GM18951 (cell line): ENCODE data around the gene EVI5.

Source experiments
- POLR2A ChIP-seq: IDR thresholded peaks from 4 replicates; pipeline ENCODE4 v1.6.1; 2011; ENCODE audit warnings: mild to moderate bottlenecking; ENCODE audit not compliant: insufficient read length, insufficient read depth; ENCODE audit errors: extremely low read depth
- in situ Hi-C: fragments of 300-500 bp; cut with MboI; formaldehyde crosslinking; loops from one replicate; pipeline ENCODE4 v1.12.0; 2022; ENCODE audit warnings: low sequenced_read_pairs, mixed read lengths, inconsistent platforms; ENCODE audit not compliant: unreplicated experiment

EVI5 gene

DNA sequence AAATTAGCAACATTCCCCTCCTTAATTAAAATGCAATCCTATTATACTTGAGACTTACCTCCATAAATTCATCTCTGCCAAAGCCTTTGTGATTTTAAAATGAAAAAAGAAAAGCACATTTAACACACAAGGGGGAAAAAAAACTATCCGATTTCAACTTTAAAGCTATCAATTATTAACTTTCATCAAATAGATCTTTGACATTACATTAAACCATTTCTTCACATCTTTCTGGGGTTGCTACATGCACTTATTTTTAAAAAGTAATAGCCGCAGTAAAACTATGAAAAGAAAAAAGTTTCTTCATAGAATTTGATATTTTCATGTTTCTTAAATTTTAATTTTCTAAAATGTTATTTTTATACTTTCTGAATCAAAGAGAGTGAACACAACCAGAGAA, 71.0 kb downstream of the EVI5 start:
- TF ChIP-seq POLR2A = no peak
- in situ Hi-C loops = no loop called here

DNA sequence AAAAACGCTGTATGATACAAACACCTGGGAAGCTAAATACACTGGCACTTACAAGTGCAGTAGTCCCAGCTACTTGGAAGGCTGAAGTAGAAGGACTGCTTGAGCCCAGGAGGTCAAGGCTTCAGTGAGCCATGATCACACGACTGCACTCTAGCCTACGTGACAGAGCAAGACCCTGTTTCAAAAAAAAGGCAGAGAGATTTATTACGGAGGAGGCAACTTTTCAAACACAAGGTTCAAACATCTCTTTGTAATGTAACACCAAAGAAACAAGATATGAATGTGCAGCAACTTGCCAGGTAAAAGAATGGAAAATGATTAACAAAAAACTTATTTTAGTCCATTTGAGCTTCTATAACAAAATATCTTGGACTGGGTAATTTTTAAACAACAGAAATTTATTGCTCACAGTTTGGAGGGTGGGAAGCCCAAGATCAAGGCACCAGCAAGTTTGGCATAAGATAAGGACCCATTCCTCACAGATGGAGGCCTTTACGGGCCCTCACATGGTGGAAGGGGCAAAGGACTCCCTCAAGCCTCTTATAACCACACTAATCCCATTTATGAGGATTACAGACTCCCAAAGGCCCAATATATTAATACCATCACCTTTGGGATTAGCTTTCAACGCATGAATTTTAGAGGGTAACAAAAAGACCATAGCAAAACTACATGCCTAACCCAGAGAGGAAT, 73.3 kb downstream of the EVI5 start:
- no peak for TF ChIP-seq POLR2A
- in situ Hi-C loops = no loop called here

DNA sequence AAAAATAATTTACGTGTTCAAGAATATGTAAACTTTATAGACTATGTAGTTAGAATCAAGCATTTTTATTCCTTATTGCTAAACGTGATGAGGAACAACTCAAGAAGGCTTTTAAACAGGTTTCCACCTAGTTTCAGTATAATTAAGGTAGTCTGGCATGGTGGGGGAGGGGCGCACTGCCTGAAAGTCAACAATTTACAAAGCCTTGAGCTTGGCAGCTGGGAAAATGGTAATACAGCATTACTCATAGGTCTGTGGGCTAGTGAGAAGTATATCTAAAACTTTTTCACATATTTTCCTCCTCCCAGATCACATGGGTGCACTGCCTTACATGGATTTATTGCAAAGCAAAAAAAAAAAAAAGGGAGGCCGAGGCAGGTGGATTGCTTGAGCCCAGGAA, 75.2 kb downstream of the EVI5 start:
- no peak for TF ChIP-seq POLR2A
- in situ Hi-C loops = no loop called here

DNA sequence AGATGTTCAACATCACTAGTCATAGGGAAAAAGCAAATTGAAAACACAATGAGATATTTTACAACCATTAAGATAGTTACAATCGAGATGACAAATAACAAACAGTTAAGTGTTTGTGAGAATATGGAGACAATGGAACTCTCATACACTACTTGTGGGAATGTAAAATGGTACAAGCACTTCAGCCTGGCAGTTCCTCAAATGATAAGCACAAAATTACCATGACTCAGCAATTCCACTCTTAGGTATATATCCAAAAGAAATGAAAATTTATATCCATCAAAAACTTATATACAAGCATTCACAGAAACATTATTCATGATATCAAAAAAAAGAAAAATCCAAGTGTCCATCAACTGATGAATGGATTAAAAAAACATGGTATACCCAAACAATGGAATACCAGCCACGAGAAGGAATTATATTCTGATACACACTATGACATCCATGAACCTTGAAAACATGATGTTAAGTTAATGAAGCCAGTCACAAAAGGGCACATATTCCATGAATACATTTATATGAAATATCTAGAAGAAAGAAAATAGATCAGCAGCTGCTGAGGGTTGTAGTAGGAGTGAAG, 76.4 kb downstream of the EVI5 start:
- TF ChIP-seq POLR2A = no peak
- in situ Hi-C loops = no loop called here

DNA sequence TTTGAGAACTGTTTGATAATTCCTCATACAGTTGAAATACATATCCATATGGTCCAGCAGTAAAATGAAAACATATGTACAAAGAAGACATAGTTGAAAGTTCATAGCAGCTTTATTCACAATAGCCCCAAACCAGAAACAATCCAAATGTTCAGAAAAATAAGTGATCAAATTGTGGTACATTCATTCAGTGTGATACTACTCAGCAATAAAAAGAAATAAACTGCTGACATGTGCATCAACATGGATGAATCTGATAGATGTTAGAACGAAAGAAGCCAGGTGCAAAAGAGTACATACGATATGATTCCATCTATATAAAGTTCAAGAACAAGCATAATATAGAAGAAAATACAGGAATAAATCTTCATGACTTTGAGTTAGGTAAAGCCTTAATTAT, 77.2 kb downstream of the EVI5 start:
- in situ Hi-C loops = no loop called here
- no peak for TF ChIP-seq POLR2A

DNA sequence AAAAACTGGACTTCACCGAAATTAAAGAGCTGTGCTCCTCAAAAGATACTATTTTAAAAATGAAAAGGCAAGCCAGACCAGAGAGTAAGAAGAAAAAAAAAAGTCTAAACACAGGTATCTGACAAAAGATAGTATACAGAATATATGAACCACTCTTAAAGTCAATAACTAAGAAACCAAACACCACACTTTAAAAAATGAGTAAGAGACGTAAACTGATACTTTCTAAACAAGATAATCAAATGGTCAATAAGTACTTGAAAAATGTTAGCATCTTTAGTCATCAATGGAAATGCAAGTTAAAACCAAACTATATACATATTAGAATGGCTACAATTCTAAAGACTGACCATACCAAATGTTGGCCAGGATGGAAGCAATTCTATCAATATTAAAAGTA, 77.6 kb downstream of the EVI5 start:
- in situ Hi-C loops = no loop called here

DNA sequence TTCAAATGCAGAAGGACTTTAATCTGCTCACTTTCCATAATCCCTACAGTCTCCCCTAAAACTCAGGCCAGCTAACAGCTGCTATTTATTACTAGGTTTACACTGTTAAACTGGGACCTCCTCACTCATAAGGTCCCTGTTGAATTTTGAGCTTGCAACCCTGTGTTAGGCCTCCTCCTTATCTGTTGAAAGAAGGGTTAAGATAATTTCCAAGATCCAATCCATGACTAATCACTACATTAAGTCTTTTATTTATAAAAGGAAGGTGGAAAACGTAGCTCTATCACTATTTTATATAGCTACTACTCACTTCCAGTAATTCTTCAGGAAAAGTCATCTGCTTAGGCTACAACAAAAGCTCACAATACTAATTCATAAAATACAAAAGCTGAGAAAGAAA, 79.5 kb downstream of the EVI5 start:
- in situ Hi-C loops = no loop called here
- TF ChIP-seq POLR2A = no peak

More for the DNA sequence above, 77.6 kb downstream of the EVI5 start:
- TF ChIP-seq POLR2A = no peak

DNA sequence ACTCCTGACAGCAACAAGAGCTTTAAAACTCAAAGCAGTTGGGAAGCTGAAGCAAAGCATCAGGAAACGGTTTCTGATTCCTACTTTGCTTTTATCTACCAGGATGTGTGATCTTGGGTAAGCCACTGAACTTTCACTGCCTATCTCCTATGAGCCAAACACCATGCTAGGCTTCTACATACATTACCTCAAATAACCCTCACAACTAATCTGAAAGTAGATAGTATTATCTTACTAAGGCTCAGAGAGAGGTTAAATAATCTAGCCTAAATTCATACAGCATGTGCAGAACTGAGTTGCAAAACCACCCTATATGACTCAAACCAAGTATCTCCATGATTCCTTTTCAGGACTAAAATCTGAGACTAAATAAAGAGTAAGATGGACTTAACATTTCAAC, 83.8 kb downstream of the EVI5 start:
- TF ChIP-seq POLR2A = no peak
- in situ Hi-C loops = no loop called here

DNA sequence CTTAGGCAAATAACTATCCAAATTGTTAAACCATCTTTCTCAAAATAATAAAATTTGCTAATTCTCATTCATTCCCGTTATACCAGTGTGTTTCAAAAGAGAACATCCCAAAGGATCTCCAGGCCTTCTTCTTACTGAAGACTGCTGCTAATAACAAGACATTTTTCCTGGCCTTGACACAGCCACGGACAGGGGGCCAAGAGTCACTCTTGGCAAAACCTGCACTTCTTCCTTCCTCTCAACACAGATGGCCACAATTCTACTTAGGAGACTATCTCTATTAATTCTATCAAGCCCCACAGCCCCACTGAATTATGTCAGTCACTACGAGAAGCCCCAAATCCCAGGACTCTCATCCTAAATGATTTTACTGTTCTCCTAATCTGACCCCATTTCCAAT, 86.0 kb downstream of the EVI5 start:
- TF ChIP-seq POLR2A = no peak
- in situ Hi-C loops = no loop called here

DNA sequence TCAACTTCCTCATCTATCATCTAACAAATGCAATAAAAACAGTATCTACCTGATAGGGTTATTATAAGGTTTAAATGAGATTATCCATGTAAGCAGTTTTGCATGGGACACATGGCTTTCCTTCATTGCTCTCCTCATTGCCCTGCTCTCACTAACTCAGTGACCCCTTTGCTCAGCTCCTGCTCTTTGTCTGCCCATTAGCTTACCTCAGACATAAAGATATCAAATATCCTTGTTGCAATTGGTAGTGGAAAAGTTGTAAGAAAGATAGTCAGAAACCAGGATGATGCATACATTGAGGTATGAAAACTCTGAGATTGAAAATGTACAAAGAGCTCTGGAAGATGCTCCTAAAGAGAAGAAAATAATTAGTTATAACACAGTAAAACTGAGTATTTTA, 89.8 kb downstream of the EVI5 start:
- no peak for TF ChIP-seq POLR2A
- in situ Hi-C loops = no loop called here

DNA sequence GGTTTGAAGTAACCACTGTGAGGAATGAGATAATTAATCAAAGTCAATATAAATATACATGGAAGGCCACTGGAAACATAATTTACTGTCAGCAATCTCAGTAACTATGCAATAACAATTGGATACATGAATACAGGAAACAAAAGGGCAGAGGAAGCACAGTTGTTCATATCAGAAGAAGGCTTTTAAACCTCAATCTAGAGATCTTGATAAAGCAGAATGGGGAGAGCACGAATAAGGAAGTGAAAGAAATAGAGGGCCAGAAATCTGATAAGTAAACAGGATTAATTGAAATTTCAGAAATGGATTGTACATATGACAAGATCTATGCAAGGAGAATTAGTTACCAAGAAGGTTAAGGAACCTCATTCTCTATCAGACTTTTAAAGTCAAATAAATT, 93.0 kb downstream of the EVI5 start:
- no peak for TF ChIP-seq POLR2A

DNA sequence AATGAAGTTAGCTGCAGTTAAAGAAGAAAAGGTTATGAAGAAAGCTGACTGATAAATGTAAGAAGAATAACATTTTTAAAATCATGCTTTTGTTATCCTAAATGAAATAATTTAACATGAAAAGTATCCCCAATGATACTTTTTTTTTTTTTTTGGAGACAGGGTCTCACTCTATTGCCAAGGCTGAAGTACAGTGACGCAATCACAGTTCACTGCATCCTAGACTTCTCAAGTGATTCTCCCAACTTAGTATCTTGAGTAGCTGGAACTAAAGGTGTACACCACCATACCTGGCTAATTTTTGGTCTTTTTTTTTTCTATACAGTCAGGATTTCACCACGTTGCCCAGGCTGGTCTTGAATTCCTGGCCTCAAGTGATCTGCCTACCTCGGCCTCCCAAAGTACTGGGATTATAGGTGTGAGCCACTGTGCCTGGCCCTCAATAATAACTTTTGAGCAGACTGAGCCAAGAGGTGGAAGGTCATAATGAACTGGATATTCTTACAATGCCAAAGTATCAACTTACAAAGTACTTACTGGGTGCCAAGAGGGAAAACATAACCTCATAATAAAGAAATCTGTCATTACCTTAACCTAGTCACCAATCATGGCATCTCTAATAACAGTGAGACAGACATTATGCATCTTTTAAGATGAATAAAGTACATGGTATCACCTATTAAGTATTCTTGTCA, 94.5 kb downstream of the EVI5 start:
- in situ Hi-C loops = no loop called here

More for the DNA sequence above, 93.0 kb downstream of the EVI5 start:
- in situ Hi-C loops = no loop called here

DNA sequence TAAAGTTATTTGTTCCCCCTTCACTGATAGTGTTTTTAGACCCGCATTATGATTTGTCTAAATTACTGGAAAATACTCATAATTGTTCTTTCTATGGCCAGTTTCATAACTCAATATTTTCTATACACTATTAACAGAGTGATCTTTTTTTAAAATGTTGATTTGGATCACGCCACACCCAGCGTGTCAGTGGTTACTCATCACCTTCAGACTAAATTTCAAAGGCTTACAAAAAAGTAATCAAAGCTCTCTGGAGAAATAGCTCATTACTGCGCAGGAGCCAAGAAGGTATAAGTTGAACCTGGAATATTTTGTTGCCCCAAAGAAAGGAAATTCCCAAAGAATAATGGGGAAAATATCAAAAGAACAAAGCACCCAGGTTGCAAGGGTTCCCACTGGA, 104.9 kb downstream of the EVI5 start:
- in situ Hi-C loops = no loop called here
- no peak for TF ChIP-seq POLR2A

More for the DNA sequence above, 94.5 kb downstream of the EVI5 start:
- no peak for TF ChIP-seq POLR2A

DNA sequence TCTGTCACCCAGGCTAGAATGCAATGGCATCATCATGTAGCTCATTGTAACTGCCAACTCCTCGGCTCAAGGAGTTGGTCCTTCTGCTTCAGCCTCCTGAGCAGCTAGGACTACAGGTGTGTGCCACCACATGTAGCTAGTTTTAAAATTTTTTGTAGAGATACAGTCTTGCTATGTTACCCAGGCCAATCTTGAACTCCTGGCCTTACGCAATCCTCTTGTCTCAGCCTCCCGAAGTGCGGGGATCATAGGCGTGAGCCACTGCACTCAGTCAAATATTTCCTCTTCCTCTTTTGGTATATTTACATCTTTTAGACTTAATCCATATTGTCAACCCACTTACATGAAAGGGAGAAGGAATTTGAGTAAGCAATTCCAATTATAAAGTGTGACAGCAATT, 121.1 kb downstream of the EVI5 start:
- no peak for TF ChIP-seq POLR2A
- in situ Hi-C loops = no loop called here
